Upper lobe of left lung (tissue), 4 donors: ENCODE results near the gene SKOR1.

Experiments
- CTCF ChIP-seq, 6 experiments: fragments of 450-650 bp in 4 of 6; fragments of 200-600 bp in 2 of 6; sonication (generic) in 2 of 6; IDR thresholded peaks; one replicate each; pipeline ENCODE4 v1.5.1; 2016 to 2019; ENCODE audit warnings: antibody characterized with exemption in 6 of 6
- EP300 ChIP-seq, 4 donors: sonication (generic); formaldehyde crosslinking; IDR thresholded peaks; one replicate each; pipeline ENCODE4 v1.5.1; 2017; ENCODE audit warnings: antibody characterized with exemption in 4 of 4, control low read depth in 2 of 4

GRCh38 chr15:67790610-67791319 lies 34.5 kb upstream of the SKOR1 start:
- no peak for TF ChIP-seq CTCF (IDR thresholded peaks at IDR 0.05)
- TF ChIP-seq EP300 (IDR thresholded peaks at IDR 0.05), result no peak
